Measurements from ENCODE around the gene PLXDC2. TPM values are rescaled to one million over a fixed set of nuclear protein-coding genes. Genes with fewer than 3 reads are reported as not detected.

Gene PLXDC2
- total RNA-seq, 1 experiment from 2014 or later, result 0.20 TPM

GRCh38 chr10:19947215-19947614 is 131.0 kb downstream of the PLXDC2 start:
- Histone ChIP-seq H3K4me2 (ENCODE audit: low read length) (no peak overlapping the region), H3K27me3 (ENCODE audit: insufficient read depth, low read length) (no peaks in the 10 kb centered on the region), H3K36me3 (ENCODE audit: control insufficient read depth in 1 of 2, insufficient read depth in 2 of 2, low read length in 2 of 2) (no peaks in the 10 kb centered on the region), H3K9ac (ENCODE audit: low read length) (no peak overlapping the region), H3K27ac (ENCODE audit: low read depth, low read length) (no peak overlapping the region), H3K9me3 (ENCODE audit: control insufficient read depth in 1 of 2, insufficient read depth in 1 of 2, low read depth in 1 of 2, low read length in 2 of 2) (peaks cover 0 to 21% of the 10 kb centered on the region in 2 experiments; a peak in 2 of 4 replicates), H3K4me1 (ENCODE audit: control insufficient read depth in 1 of 2, insufficient read depth in 2 of 2, low read length in 2 of 2) (no peaks in the 10 kb centered on the region), H3K4me3 (replicated peaks in 1 of 2; ENCODE audit: low read depth in 1 of 2, low read length in 2 of 2) (no peak overlapping the region), H2AFZ (ENCODE audit: low read depth, low read length, poor library complexity, severe bottlenecking) (no peak overlapping the region), H4K20me1 (ENCODE audit: insufficient read depth) (no peaks in the 10 kb centered on the region), H3K9me2 (ENCODE audit: insufficient read depth) (no peaks in the 10 kb centered on the region), H3K79me2 (ENCODE audit: insufficient read depth, low read length) (no peaks in the 10 kb centered on the region)
- DNase-seq (ENCODE audit: low read depth, low spot score) (no peak), ATAC-seq (no peak)
- no TSS peak for BruUV-seq (replicated peaks)
- RAD21 ChIA-PET (ENCODE audit: low non-redundant PET in 1 of 2, low total read pairs in 2 of 2, uncharacterized antibody in 2 of 2, unreplicated experiment in 2 of 2), result no interaction called here
- CTCF ChIA-PET, result no interaction called here
- POLR2A ChIA-PET, result no interaction called here
- intact Hi-C loops (cut with micrococcal nuclease), result no loop called here
- TF ChIP-seq POLR2AphosphoS5 (IDR thresholded peaks at IDR 0.05; ENCODE audit: low read depth, low read length) (no peak), FOSL1 (IDR thresholded peaks at IDR 0.05; ENCODE audit: low read depth) (no peak), TCF7L2 (IDR thresholded peaks at IDR 0.05; ENCODE audit: borderline replicate concordance, extremely low read depth, insufficient read depth, insufficient read length) (no peak), RAD21 (IDR thresholded peaks at IDR 0.05; ENCODE audit: low read depth) (no peak), CBX3 (IDR thresholded peaks at IDR 0.05; ENCODE audit: low read depth) (no peak), ELF1 (IDR thresholded peaks at IDR 0.05; ENCODE audit: borderline replicate concordance, low read depth) (no peak)

GRCh38 chr10:19947656-19948055 is 131.4 kb downstream of the PLXDC2 start:
- H3K4me1 ChIP-seq (ENCODE audit: control insufficient read depth in 1 of 2, insufficient read depth in 2 of 2, low read length in 2 of 2), result no peaks in the 10 kb centered on the region
- no peaks in the 10 kb centered on the region for H3K27me3 ChIP-seq (ENCODE audit: insufficient read depth, low read length)
- POLR2A ChIA-PET, result no interaction called here
- no peak overlapping the region for H3K9ac ChIP-seq (ENCODE audit: low read length)
- CTCF ChIA-PET, result no interaction called here
- no peaks in the 10 kb centered on the region for H3K36me3 ChIP-seq (ENCODE audit: control insufficient read depth in 1 of 2, insufficient read depth in 2 of 2, low read length in 2 of 2)
- H3K4me3 ChIP-seq (replicated peaks in 1 of 2; ENCODE audit: low read depth in 1 of 2, low read length in 2 of 2), result no peak overlapping the region
- DNase-seq (ENCODE audit: low read depth, low spot score), result no peak
- H3K4me2 ChIP-seq (ENCODE audit: low read length), result no peak overlapping the region
- no peaks in the 10 kb centered on the region for H4K20me1 ChIP-seq (ENCODE audit: insufficient read depth)
- intact Hi-C loops (cut with micrococcal nuclease), result no loop called here
- H3K9me3 ChIP-seq (ENCODE audit: control insufficient read depth in 1 of 2, insufficient read depth in 1 of 2, low read depth in 1 of 2, low read length in 2 of 2), result peaks cover 0 to 21% of the 10 kb centered on the region in 2 experiments; a peak in 2 of 4 replicates
- no TSS peak for BruUV-seq (replicated peaks)
- no peak for ATAC-seq
- H3K9me2 ChIP-seq (ENCODE audit: insufficient read depth), result no peaks in the 10 kb centered on the region
- no peak overlapping the region for H3K27ac ChIP-seq (ENCODE audit: low read depth, low read length)
- RAD21 ChIA-PET (ENCODE audit: low non-redundant PET in 1 of 2, low total read pairs in 2 of 2, uncharacterized antibody in 2 of 2, unreplicated experiment in 2 of 2), result no interaction called here
- no peaks in the 10 kb centered on the region for H3K79me2 ChIP-seq (ENCODE audit: insufficient read depth, low read length)
- no peak overlapping the region for H2AFZ ChIP-seq (ENCODE audit: low read depth, low read length, poor library complexity, severe bottlenecking)
- no peak for TF ChIP-seq ATF3 (IDR thresholded peaks at IDR 0.05)
- TF ChIP-seq REST (IDR thresholded peaks at IDR 0.05; ENCODE audit: low read depth), result no peak
- no peak for TF ChIP-seq EZH2phosphoT487 (IDR thresholded peaks at IDR 0.05; ENCODE audit: borderline replicate concordance)
- TF ChIP-seq SP1 (IDR thresholded peaks at IDR 0.05; ENCODE audit: low read depth), result no peak
- TF ChIP-seq EZH2 (IDR thresholded peaks at IDR 0.05), result no peak
- no peak for TF ChIP-seq ELF1 (IDR thresholded peaks at IDR 0.05; ENCODE audit: borderline replicate concordance, low read depth)
- TF ChIP-seq ZBTB33 (IDR thresholded peaks at IDR 0.05; ENCODE audit: extremely low read depth, insufficient replicate concordance, low read length), result no peak
- no peak for TF ChIP-seq POLR2A (IDR thresholded peaks at IDR 0.05; ENCODE audit: borderline replicate concordance, extremely low read depth, insufficient read depth, insufficient read length)
- no peak for TF ChIP-seq MAX (IDR thresholded peaks at IDR 0.05)
- TF ChIP-seq SRF (IDR thresholded peaks at IDR 0.05; ENCODE audit: low read depth), result no peak
- no peak for TF ChIP-seq ZNF274 (IDR thresholded peaks at IDR 0.05; ENCODE audit: low read depth, low read length)
- no peak for TF ChIP-seq EGR1 (IDR thresholded peaks at IDR 0.05; ENCODE audit: low read depth)

Data from HCT116 (cell line).